ENCODE results near the gene EPHA10. TPM values are rescaled to one million over a fixed set of nuclear protein-coding genes. Genes with fewer than 3 reads are reported as not detected.
A peak's percentile ranks its signal among the peaks of the same experiment; 100 is the strongest.

EPHA10 gene
- total RNA-seq, 1 experiment from 2014 or later: 1.0 TPM

GRCh38 chr1:37682334-37682987, 82.5 kb downstream of the EPHA10 start:
- ChIA-PET POLR2A (interaction anchor here (0.6 to 1.3 kb wide), 8 partner anchors 8 to 595 kb away, joined by 3 to 4 read pairs (median 3); a partner anchor contains a TSS), CTCF (interaction anchor here (0.6 to 14.3 kb wide), 44 partner anchors 9 to 1483 kb away, joined by 3 to 271 read pairs (median 4); partner anchors contain the start of genes C1orf122, GNL2, MEAF6 and SNIP1)
- DNase-seq (ENCODE audit: unreplicated experiment): peak; percentile 76
- TF ChIP-seq CTCF (IDR thresholded peaks at IDR 0.05; ENCODE audit: unreplicated experiment): peak; percentile 91
- Mint-ChIP-seq H3K27me3 (ENCODE audit: insufficient read depth, unreplicated experiment) (no peaks in the 10 kb centered on the region), H3K27ac (ENCODE audit: low read depth, unreplicated experiment) (no peak overlapping the region), H3K4me1 (ENCODE audit: insufficient read depth, unreplicated experiment) (peaks cover 11% of the 10 kb centered on the region), H3K4me3 (ENCODE audit: unreplicated experiment) (no peak overlapping the region), H3K9me3 (ENCODE audit: unreplicated experiment) (no peaks in the 10 kb centered on the region), H3K36me3 (ENCODE audit: insufficient read depth, unreplicated experiment) (peaks cover 61% of the 10 kb centered on the region)
- intact Hi-C loops (cut with micrococcal nuclease): loop anchor here (1.0 to 10.0 kb wide), 6 partner anchors 79 to 1166 kb away; no protein-coding TSS in a partner anchor
- no TSS peak for BruUV-seq (replicated peaks)

GRCh38 chr1:37680933-37681332, 84.0 kb downstream of the EPHA10 start:
- H3K27ac Mint-ChIP-seq (ENCODE audit: low read depth, unreplicated experiment): no peak overlapping the region
- intact Hi-C loops (cut with micrococcal nuclease): loop anchor here (10.0 kb wide), 1 partner anchor 976 kb away; no protein-coding TSS in a partner anchor
- H3K4me1 Mint-ChIP-seq (ENCODE audit: insufficient read depth, unreplicated experiment): peaks cover 9% of the 10 kb centered on the region
- DNase-seq (ENCODE audit: unreplicated experiment): no peak
- no peak overlapping the region for H3K4me3 Mint-ChIP-seq (ENCODE audit: unreplicated experiment)
- no peak for TF ChIP-seq CTCF (IDR thresholded peaks at IDR 0.05; ENCODE audit: unreplicated experiment)
- no peaks in the 10 kb centered on the region for H3K27me3 Mint-ChIP-seq (ENCODE audit: insufficient read depth, unreplicated experiment)
- ChIA-PET CTCF (interaction anchor here (1.0 to 14.3 kb wide), 14 partner anchors 9 to 247 kb away, joined by 3 to 271 read pairs (median 5); partner anchors contain the start of gene GNL2), POLR2A (interaction anchor here (0.8 to 1.0 kb wide), 2 partner anchors 85 to 195 kb away, joined by 4 to 7 read pairs; partner anchors contain the start of gene GNL2)
- H3K36me3 Mint-ChIP-seq (ENCODE audit: insufficient read depth, unreplicated experiment): peaks cover 48% of the 10 kb centered on the region
- H3K9me3 Mint-ChIP-seq (ENCODE audit: unreplicated experiment): no peaks in the 10 kb centered on the region
- BruUV-seq (replicated peaks): no TSS peak

GRCh38 chr1:37677808-37678207, 87.1 kb downstream of the EPHA10 start:
- no peak for TF ChIP-seq CTCF (IDR thresholded peaks at IDR 0.05; ENCODE audit: unreplicated experiment)
- Mint-ChIP-seq H3K4me1 (ENCODE audit: insufficient read depth, unreplicated experiment) (peaks cover 2% of the 10 kb centered on the region), H3K27me3 (ENCODE audit: insufficient read depth, unreplicated experiment) (no peaks in the 10 kb centered on the region), H3K27ac (ENCODE audit: low read depth, unreplicated experiment) (no peak overlapping the region), H3K36me3 (ENCODE audit: insufficient read depth, unreplicated experiment) (peaks cover 17% of the 10 kb centered on the region), H3K9me3 (ENCODE audit: unreplicated experiment) (no peaks in the 10 kb centered on the region), H3K4me3 (ENCODE audit: unreplicated experiment) (no peak overlapping the region)
- BruUV-seq (replicated peaks): no TSS peak
- no peak for DNase-seq (ENCODE audit: unreplicated experiment)
- CTCF ChIA-PET: interaction anchor here (1.0 to 14.3 kb wide), 3 partner anchors 11 to 75 kb away, joined by 4 to 271 read pairs (median 12); partner anchors contain the start of gene GNL2
- POLR2A ChIA-PET: interaction anchor here (0.9 kb wide), 1 partner anchor 59 kb away, joined by 3 read pairs; no protein-coding TSS in a partner anchor
- intact Hi-C loops (cut with micrococcal nuclease): no loop called here

- BruUV-seq (replicated peaks): no TSS peak
- intact Hi-C loops (cut with micrococcal nuclease): no loop called here
- H3K27me3 Mint-ChIP-seq (ENCODE audit: insufficient read depth, unreplicated experiment): peaks cover under 1% of the 10 kb centered on the region
- ChIA-PET POLR2A (interaction anchor here (1.1 kb wide), 1 partner anchor 81 kb away, joined by 10 read pairs; the partner anchor contains the start of gene GNL2), CTCF (interaction anchor here (0.5 to 1.6 kb wide), 5 partner anchors 15 to 116 kb away, joined by 3 to 4 read pairs (median 4); partner anchors contain the start of gene CDCA8)
- TF ChIP-seq CTCF (IDR thresholded peaks at IDR 0.05; ENCODE audit: unreplicated experiment): no peak
- H3K9me3 Mint-ChIP-seq (ENCODE audit: unreplicated experiment): no peaks in the 10 kb centered on the region
- H3K27ac Mint-ChIP-seq (ENCODE audit: low read depth, unreplicated experiment): no peak overlapping the region
- H3K36me3 Mint-ChIP-seq (ENCODE audit: insufficient read depth, unreplicated experiment): peaks cover 9% of the 10 kb centered on the region
- no peak for DNase-seq (ENCODE audit: unreplicated experiment)
- no peaks in the 10 kb centered on the region for H3K4me1 Mint-ChIP-seq (ENCODE audit: insufficient read depth, unreplicated experiment)
- no peak overlapping the region for H3K4me3 Mint-ChIP-seq (ENCODE audit: unreplicated experiment)
Measured at GRCh38 chr1:37677143-37677439, 87.8 kb downstream of the EPHA10 start.
